Spleen (tissue), 11 donors: ENCODE data around the gene TMEM245. TPM values are rescaled to one million over a fixed set of nuclear protein-coding genes. Genes with fewer than 3 reads are reported as not detected.
A peak's percentile ranks its signal among the peaks of the same experiment; 100 is the strongest.

Experiments
- DNase-seq: peaks from one replicate; pipeline ENCODE4 v3.0.0-alpha.2; 2020
- H3K27ac ChIP-seq, 8 donors: fragments of 200-600 bp; sonication (generic) in 7 of 8; 1 replicate in 4 of 8; 2 replicates in 4 of 8; pipeline versions ENCODE4 v1.5.0 to v1.8.0; 2016 to 2021; ENCODE audit warnings: inconsistent platforms in 4 of 8, mild to moderate bottlenecking in 4 of 8, moderate library complexity in 1 of 8
- H3K27me3 ChIP-seq, 7 donors: fragments of 200-600 bp; sonication (generic) in 6 of 7; replicated peaks in 1 of 7; 1 replicate in 4 of 7; 2 replicates in 3 of 7; pipeline versions ENCODE4 v1.5.0 to v1.8.0; 2016 to 2021; ENCODE audit warnings: inconsistent platforms in 3 of 7, mild to moderate bottlenecking in 1 of 7
- H3K36me3 ChIP-seq, 6 donors: fragments of 200-600 bp; sonication (generic) in 5 of 6; 1 replicate in 4 of 6; 2 replicates in 2 of 6; pipeline versions ENCODE4 v1.5.0 to v1.8.0; 2016 to 2021; ENCODE audit warnings: inconsistent platforms in 2 of 6
- H3K4me1 ChIP-seq, 6 donors: fragments of 200-600 bp; sonication (generic) in 5 of 6; 1 replicate in 3 of 6; 2 replicates in 3 of 6; pipeline versions ENCODE4 v1.5.0 to v1.8.0; 2016 to 2021; ENCODE audit warnings: inconsistent platforms in 3 of 6
- H3K4me3 ChIP-seq, 8 donors: fragments of 200-600 bp; sonication (generic) in 7 of 8; 1 replicate in 4 of 8; 2 replicates in 4 of 8; pipeline versions ENCODE4 v1.5.0 to v1.8.0; 2016 to 2021; ENCODE audit warnings: inconsistent platforms in 4 of 8, mild to moderate bottlenecking in 4 of 8, moderate library complexity in 2 of 8
- H3K9me3 ChIP-seq, 8 donors: fragments of 200-600 bp; sonication (generic) in 7 of 8; 1 replicate in 4 of 8; 2 replicates in 4 of 8; pipeline versions ENCODE4 v1.5.0 to v1.8.0; 2016 to 2021; ENCODE audit warnings: inconsistent platforms in 4 of 8
- POLR2A ChIP-seq, 3 donors: fragments of 450-650 bp; IDR thresholded peaks; one replicate each; pipeline ENCODE4 v1.5.1; 2017; ENCODE audit warnings: antibody characterized with exemption in 3 of 3, mild to moderate bottlenecking in 1 of 3
- POLR2AphosphoS5 ChIP-seq, 3 donors: sonication (generic); formaldehyde crosslinking; IDR thresholded peaks; one replicate each; pipeline ENCODE4 v1.5.1; 2017; ENCODE audit warnings: antibody characterized with exemption in 3 of 3
- WGBS, 5 donors: extraction: QIAGEN DNeasy Blood & Tissue Kit in 3 of 5; methylation state at CpG; one replicate each; pipeline versions ENCODE4 v1.1.5 to v1.1.7; 2013 to 2018; 5-methylcytosine and 5-hydroxymethylcytosine counted together
- intact Hi-C: fragments of 100-400 bp; cut with DNase I; formaldehyde crosslinking; loops from one replicate; pipeline ENCODE4 v1.15.0; 2023; ENCODE audit warnings: low total_unique reads
- polyA plus RNA-seq, 3 donors: library from polyadenylated mRNA; stranded (reverse); fragments of 200-250 nt; gene quantifications; one replicate each; pipeline ENCODE4 v1.2.1, GENCODE V29; 2013
- total RNA-seq, 7 donors: library from RNA; depleted of rRNA in 3 of 7; stranded (reverse); fragments of >200 nt in 3 of 7; fragmentation: NEBNext Ultra II Directional in 4 of 7; extraction: Animal tissue kit (Norgen Biotek cat#: 25700) in 4 of 7; gene quantifications; one replicate each; pipeline versions ENCODE4 v1.1.0 to v1.2.1, GENCODE V29; 2016 to 2021
- TF ChIP-seq, protein P1 (sequence below), 11 experiments: fragments of 200-600 bp in 7 of 11; fragments of 450-650 bp in 4 of 11; sonication (generic) in 4 of 11; IDR thresholded peaks in 8 of 11; conservative IDR thresholded peaks in 3 of 11; 1 replicate in 7 of 11; 2 replicates in 4 of 11; pipeline versions ENCODE4 v1.4.0 to v1.8.0; 2016 to 2021; ENCODE audit warnings: antibody characterized with exemption in 11 of 11, inconsistent platforms in 4 of 11, mild to moderate bottlenecking in 1 of 11
- donor health status: healthy with polysubstance abuse.
- donor health status: DM: no; HTN: no; CAD: no; lungs with moderate emphysema.
- donor health status: DM: no; HTN: no; CAD: no.
- donor health status: Bipolar disorder and iron deficiency.
- donor health status: healthy.
- donor health status: DM: no; HTN: no; CAD: no.
- donor health status: DM: yes; HTN: yes; CAD: no.

TMEM245 gene
- total and polyA plus RNA-seq, 10 donors: 3.2 to 71.6 (median 37.9) TPM

DNA sequence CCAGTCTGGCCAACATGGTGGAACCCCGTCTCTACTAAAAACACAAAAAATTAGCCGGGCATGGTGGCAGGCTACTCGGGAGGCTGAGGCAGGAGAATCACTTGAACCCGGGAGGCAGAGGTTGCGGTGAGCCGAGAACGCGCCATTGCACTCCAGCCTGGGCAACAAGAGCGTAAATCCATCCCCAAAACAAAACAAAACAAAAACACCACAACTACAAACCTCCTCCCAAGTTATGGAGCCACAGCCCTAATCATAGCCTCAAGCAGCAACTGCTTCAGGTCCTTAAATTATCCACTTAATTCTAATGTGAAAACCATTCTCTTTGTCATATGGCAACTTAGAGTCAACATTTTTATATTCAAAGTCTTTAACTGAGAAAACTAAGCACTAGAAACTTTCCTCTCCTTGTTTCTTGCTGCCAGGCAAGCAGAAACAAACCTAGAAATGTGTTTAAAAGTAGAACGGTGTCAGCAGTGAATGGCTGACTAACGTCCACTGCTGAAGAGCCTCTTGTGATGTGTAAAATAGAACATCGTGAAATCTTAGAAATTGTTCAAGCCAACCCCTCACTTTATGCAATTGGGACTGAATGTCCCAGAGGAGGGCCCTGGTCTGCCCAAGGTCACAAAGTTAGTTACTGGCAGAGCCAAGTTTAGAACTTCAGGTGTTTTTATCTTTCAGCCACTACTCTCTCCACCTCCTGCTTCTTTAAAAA lies 5.7 kb downstream of the TMEM245 start:
- no peak overlapping the region for H3K27ac ChIP-seq
- no peaks in the 10 kb centered on the region for H3K36me3 ChIP-seq
- TF ChIP-seq POLR2AphosphoS5 (IDR thresholded peaks at IDR 0.05): no peak
- H3K4me1 ChIP-seq: peaks cover 51 to 100% (median 85%) of the 10 kb centered on the region in 6 donors
- no peak overlapping the region for H3K4me3 ChIP-seq
- no peak for DNase-seq
- 87 to 93% (median 88%) methylated on average over 12 of the region's 12 CpGs for WGBS, 5 donors
- intact Hi-C loops: no loop called here
- H3K9me3 ChIP-seq: no peaks in the 10 kb centered on the region
- H3K27me3 ChIP-seq: no peaks in the 10 kb centered on the region

DNA sequence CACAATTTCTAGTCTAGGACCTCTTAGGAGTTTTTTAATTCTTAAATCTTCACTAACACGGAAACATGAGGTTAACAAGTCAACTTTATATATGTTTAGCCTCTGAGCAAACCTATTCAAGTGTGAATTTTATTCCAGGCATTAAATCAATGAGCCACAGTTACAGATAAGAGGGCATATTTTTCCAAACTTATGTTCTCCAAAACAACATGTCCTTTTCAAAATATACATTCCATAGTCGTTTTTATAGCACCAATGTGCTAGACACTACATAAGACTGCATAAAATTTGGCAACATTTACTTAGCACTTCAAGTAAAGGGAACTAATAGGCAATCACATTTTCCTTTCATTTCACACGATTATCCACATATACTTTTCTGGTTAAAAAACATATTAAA lies 6.5 kb downstream of the TMEM245 start:
- no peak for DNase-seq
- TF ChIP-seq POLR2A (IDR thresholded peaks at IDR 0.05) (no peak), POLR2AphosphoS5 (IDR thresholded peaks at IDR 0.05) (no peak)
- TF ChIP-seq, protein P1, sequence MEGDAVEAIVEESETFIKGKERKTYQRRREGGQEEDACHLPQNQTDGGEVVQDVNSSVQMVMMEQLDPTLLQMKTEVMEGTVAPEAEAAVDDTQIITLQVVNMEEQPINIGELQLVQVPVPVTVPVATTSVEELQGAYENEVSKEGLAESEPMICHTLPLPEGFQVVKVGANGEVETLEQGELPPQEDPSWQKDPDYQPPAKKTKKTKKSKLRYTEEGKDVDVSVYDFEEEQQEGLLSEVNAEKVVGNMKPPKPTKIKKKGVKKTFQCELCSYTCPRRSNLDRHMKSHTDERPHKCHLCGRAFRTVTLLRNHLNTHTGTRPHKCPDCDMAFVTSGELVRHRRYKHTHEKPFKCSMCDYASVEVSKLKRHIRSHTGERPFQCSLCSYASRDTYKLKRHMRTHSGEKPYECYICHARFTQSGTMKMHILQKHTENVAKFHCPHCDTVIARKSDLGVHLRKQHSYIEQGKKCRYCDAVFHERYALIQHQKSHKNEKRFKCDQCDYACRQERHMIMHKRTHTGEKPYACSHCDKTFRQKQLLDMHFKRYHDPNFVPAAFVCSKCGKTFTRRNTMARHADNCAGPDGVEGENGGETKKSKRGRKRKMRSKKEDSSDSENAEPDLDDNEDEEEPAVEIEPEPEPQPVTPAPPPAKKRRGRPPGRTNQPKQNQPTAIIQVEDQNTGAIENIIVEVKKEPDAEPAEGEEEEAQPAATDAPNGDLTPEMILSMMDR (IDR thresholded peaks at IDR 0.05 in 8 of 11, conservative IDR thresholded peaks at IDR 0.05 in 3 of 11): no peak
- Histone ChIP-seq H3K27ac (no peak overlapping the region), H3K36me3 (no peaks in the 10 kb centered on the region), H3K9me3 (no peaks in the 10 kb centered on the region), H3K4me1 (peaks cover 53 to 100% (median 85%) of the 10 kb centered on the region in 6 donors), H3K27me3 (no peaks in the 10 kb centered on the region), H3K4me3 (no peak overlapping the region)
- WGBS, 5 donors: 58 to 76% (median 62%) methylated on average over 3 of the region's 3 CpGs
- intact Hi-C loops: no loop called here

DNA sequence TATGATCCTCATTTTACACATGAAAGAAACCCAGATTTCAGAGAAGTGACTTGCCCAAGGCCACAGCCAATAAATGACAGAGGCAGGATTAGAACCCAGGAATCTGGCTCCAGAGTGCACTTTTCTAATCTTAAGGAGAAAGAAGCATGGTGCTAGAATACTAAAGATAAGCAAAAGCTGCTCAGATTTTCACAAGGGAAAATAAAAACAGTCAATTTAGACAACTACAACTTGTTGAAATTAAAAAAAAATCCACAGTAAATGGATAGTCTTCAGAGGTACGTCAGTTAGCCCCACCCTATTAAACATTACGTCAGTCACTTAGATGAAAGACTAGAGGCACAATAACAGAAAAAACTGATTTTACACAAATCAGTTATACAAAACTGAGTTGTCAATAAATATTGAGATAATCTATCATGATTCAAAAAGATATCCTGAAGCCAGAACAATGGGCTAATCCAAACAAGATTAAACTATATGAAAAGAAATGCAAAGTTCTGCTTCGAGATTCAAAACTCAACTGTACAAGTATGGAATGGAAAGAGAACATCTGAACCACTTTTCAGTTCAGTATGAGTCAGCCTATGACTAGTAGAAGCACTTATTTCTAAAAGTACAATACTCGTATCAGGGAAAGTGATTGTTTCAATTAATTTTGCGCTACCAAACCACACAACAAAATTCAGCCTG lies 9.3 kb downstream of the TMEM245 start:
- H3K36me3 ChIP-seq: peaks cover 0 to 9% (median 6%) of the 10 kb centered on the region in 6 donors
- no peaks in the 10 kb centered on the region for H3K27me3 ChIP-seq
- no peak overlapping the region for H3K4me3 ChIP-seq
- WGBS, 5 donors: 44 to 60% (median 53%) methylated on average over 5 of the region's 5 CpGs
- H3K9me3 ChIP-seq: no peaks in the 10 kb centered on the region
- peak overlapping the region in 6 of 8 donors; percentile 3 to 48 (median 36) for H3K27ac ChIP-seq
- no peak for DNase-seq
- TF ChIP-seq, protein P1 (IDR thresholded peaks at IDR 0.05 in 8 of 11, conservative IDR thresholded peaks at IDR 0.05 in 3 of 11): no peak
- no peak for TF ChIP-seq POLR2AphosphoS5 (IDR thresholded peaks at IDR 0.05)
- TF ChIP-seq POLR2A (IDR thresholded peaks at IDR 0.05): no peak
- intact Hi-C loops: no loop called here
- H3K4me1 ChIP-seq: peaks cover 49 to 86% (median 67%) of the 10 kb centered on the region in 6 donors

DNA sequence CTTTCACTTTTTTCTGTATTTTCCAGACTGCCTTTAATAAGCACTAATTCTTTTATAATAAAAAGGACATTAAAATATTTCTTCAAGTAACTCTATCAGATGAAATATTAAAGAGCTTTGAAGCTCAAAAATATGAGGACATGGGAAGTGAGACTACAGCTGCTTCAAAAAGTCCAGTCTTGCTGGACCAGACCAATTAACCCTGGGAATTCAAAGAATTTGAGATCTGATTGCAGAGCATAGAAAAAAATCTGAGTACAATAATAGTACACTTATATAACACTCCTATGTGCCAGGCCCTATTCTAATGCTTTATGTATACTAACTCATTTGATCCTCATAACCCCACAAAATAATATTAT lies 9.8 kb downstream of the TMEM245 start:
- DNase-seq: no peak
- no peak for TF ChIP-seq POLR2AphosphoS5 (IDR thresholded peaks at IDR 0.05)
- TF ChIP-seq, protein P1 (IDR thresholded peaks at IDR 0.05 in 8 of 11, conservative IDR thresholded peaks at IDR 0.05 in 3 of 11): no peak
- TF ChIP-seq POLR2A (IDR thresholded peaks at IDR 0.05): no peak
- no peaks in the 10 kb centered on the region for H3K27me3 ChIP-seq
- H3K4me3 ChIP-seq: no peak overlapping the region
- H3K36me3 ChIP-seq: peaks cover 0 to 14% (median 8%) of the 10 kb centered on the region in 6 donors
- H3K9me3 ChIP-seq: no peaks in the 10 kb centered on the region
- peak overlapping the region in 6 of 8 donors; percentile 3 to 48 (median 36) for H3K27ac ChIP-seq
- intact Hi-C loops: no loop called here
- peaks cover 49 to 81% (median 64%) of the 10 kb centered on the region in 6 donors for H3K4me1 ChIP-seq
